Iris pigment epithelial cell (primary cell): ENCODE measurements around the gene FMNL3.
"Not testable (repeated sequence)": the region's sequence is repeated elsewhere in the genome, so short reads cannot be mapped to it uniquely, and the experiment has no call there.

Experiments used
- DNase-seq: peaks from one replicate; pipeline ENCODE4 v3.0.0-alpha.2; 2011; ENCODE audit warnings: low read depth

Gene FMNL3

DNA sequence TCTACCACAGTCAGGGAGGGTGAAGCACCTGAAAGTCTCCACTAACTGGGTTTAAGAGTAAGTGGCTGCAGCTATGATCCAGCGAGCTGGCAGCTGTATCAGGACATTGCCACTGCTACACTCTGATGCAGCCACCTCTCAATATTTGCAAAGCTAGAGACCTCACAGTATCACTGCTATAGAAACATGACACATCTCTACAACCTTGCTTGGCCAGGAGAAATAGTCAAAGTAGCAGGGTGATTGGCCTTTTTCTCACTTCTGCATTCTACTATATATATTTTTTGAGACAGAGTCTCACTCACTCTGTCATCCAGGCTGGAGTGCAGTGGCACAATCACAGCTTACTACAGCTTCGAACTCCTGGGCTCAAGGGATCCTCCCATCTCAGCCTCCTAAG is 9.3 kb upstream of the FMNL3 start:
- DNase-seq = no peak

DNA sequence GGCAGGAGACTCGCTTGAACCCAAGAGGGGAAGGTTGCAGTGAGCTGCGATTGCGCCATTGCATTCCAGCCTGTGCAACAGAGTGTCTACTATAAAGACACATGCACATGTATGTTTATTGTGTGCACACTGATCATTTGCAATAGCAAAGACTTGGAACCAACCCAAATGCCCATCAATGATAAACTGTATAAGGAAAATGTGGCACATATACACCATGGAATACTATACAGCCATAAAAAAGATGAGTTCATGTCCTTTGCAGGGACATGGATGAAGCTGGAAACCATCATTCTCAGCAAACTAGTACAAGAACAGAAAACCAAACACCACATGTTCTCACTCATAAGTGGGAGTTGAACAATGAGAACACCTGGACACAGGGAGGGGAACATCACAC is 6.7 kb upstream of the FMNL3 start:
- DNase-seq = not testable (repeated sequence)

DNA sequence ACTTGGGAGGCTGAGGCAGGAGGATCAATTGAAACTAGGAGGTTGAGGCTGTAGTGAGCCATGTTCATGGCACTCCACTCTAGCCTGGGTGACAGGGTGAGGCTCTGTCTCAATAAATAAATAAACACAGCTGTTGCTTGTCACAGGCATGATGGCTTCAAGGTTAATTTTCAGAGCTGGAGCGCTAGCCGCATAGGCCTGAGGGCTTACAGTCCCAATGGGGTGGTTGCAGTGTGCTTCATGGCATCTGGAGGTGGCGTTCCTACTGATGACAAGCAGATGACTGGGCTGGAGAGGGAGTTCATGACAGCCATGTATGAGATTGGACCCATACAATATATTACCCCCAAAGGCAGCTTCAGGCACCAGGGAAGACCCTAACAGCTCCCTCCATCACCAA is 1.6 kb upstream of the FMNL3 start:
- no peak for DNase-seq

DNA sequence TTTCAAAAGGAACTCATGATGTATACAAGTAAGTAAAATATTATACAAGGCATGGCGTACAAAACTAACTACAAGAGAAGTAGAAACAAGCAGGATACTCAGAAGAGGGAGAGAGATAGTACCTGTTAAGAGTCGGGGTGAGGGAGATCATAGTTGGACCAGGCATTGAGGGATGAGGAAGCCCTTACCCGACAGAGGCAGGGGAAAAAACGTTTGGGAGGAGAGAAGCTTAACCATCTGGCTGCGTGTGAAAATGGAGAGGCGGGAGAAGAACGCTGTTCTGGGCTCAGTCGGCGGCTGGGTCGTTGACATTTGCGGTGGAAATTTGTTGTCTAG is 575 bp upstream of the FMNL3 start:
- no peak for DNase-seq

DNA sequence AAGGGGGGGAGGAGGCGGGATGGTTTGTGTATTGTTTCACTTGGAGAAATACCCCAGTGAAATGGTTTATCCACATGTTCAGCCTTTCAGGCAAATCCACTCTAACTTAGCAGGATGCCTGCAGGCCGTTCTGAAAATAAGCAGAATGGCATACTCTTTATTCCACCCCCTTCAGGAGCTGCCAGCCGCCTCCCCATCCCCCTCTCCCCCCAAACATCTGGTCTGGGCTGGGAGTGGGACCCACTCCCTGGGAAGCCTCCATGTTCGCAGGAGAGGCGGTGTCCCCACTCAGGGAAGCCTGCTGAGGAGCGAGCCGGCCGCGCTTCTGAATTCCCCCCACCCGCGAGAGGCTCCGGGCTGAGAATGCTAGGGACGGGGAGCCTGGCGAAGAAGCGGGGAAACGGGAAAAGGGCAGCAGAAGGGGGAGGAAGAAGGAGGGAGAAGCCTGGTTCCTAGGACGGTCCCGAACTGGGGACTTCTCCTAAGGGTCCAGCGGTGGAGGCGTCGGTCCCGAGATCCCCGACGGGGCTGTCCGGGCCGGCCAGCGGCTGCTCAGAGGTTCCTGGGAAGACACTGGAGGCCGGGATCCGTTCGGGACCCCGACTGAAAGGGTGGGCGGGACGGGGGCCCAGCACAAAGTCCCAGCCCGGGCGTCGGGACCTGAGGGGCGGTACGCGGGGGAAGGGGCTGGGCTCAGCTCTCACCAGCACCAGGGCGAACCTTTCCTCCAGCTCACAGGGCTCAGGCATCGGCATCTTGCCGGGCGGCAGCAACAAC is 666 bp downstream of the FMNL3 start:
- peak; percentile 67 for DNase-seq

DNA sequence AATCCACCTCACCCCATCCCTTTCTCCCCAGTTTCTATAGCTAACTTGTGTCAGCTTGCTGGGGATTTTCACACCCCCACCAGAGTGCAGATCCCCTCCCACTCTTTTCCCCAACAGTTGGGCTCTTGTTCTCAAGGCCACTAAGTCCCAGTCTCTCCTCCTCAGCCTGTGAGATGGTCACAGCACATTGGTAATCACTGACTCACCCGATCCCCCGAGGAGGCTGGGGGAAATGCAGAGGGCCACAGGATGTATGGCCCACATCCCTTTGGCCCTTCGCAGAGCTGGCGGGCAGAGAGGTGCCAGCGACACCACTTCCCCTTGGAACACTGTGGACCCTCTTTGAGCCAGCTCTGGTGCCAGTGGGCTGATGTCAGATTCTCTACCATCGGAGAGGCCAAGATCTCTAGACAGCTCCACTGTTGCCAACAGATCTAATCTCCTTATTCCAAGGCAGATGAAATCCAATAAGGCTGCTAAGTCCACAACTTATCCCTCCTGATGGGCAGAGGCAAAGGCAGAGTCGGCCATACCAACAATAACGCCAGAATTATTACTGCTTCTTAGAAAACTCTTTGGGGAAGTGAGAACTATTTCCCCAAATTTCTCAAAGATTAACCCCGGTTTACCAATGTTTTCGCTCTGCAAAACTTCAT is 1.6 kb downstream of the FMNL3 start:
- peak; percentile 81 for DNase-seq

DNA sequence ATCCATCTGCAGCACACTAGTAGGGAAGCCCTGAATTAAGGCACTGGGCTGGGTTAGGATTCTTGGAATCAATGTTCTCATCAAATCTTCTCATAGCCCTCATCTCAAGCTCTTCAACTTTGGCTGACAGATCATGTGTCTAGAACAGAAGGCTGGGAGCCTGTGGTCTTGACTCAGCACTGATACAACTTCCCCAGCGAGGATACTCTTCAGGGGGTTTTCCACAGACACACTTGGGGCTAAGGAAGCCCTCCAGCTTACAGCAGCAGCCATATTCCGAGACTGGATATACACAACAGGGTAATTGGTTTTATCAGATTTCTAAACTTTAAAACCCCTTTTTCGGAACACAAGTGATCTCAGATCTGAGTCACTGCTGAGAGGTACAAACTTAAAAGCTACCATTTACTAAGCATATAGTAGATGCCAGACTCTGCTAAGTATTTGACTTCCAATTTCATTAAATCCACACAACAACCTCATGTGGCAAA is 3.5 kb downstream of the FMNL3 start:
- DNase-seq = peak; percentile 94

- no peak for DNase-seq
Observed at GRCh38 chr12:49702676-49703215, 4.5 kb downstream of the FMNL3 start.

- no peak for DNase-seq
Observed at GRCh38 chr12:49702009-49702408, 5.2 kb downstream of the FMNL3 start.

DNA sequence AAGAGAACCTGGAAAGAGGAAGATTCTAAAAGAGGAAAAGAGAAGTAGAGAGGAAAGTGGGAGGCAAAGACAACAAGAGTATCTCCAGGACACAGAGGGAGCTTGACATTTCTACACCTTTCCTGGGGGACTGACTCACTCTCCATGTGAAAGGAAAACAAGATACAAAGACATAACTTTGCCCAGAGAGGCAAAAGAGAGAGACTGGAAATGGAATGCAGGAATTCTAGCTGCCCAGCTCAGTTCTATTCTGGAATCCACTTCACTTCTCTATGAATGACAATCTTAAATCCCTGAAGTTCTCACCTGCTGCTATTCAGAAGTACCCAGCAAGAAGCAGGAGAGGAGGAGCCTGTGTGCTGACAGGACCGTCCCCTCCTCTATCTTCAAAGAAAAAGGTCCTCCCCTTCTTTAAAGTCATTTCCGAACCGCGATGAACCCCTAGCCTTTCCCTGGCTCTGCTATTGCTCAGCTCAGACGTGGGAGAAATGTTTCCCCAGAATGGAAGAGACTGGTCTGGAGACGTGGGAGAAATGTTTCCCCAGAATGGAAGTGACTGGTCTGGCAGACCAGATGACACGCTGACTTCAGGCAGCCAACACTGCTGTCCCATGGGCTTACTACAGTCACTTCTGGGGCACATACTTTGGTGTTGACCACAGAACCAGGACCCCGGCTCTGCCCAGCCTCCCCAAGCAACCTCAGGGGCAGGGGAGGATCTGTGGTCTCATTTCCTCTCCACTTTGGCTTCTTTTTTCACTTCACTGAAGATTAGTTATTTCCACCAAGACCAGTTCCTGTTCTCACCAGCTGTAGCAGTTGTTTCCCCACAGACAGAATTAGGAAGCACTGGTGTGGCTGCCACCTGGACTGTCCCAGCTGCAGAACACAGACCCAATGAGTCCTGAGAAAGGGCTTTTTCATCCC is 8.3 kb downstream of the FMNL3 start:
- DNase-seq = peak; percentile 67

- DNase-seq = no peak
Observed at GRCh38 chr12:49697808-49698207, 9.4 kb downstream of the FMNL3 start.

GRCh38 chr12:49696723-49697122 is 10.5 kb downstream of the FMNL3 start:
- no peak for DNase-seq

DNA sequence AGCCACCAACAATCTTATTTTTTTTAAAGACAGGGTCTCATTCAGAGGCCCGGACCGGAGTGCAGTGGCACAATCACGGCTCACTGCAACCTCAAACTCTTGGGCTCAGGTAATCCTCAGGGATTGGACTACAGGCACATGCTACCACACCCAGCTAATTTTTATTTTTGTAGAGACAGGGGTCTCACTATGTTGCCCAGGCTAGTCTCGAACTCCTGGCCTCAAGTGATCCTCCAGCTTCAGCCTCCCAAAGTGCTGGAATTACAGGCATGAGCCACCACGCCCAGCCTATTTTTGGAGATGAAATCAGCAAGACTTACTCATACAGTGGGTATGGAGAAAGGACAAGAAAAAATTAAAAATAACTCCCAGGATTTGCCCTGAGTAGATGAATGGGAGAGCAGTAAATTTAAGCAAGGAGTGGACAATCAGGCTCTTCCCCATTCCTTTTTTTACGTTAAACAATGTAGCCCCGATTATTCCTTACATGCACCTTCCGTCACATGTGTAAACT is 13.2 kb downstream of the FMNL3 start:
- DNase-seq = no peak

- DNase-seq = no peak
Observed at GRCh38 chr12:49692851-49693250, 14.4 kb downstream of the FMNL3 start.

GRCh38 chr12:49689785-49690184 is 17.4 kb downstream of the FMNL3 start:
- peak; percentile 34 for DNase-seq

DNA sequence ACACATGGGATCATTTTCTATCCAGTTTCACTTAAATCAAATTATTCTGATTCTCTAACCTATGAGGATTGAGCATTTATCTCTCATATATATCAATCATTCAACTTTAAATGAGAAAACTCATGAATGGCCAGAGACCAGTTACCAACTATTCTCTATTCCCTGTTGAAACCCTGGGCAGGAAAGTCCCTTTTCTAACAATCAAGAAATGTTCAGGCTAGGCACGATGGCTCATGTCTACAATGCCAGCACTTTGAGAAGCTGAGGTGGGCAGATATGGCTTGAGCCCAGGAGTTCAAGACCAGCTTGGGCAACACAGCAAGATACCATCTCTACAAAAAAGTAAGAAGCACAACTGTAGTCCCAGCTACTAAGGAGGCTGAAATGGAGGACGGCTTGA is 18.0 kb downstream of the FMNL3 start:
- DNase-seq = no peak

- DNase-seq = no peak
Observed at GRCh38 chr12:49687941-49688340, 19.3 kb downstream of the FMNL3 start.

DNA sequence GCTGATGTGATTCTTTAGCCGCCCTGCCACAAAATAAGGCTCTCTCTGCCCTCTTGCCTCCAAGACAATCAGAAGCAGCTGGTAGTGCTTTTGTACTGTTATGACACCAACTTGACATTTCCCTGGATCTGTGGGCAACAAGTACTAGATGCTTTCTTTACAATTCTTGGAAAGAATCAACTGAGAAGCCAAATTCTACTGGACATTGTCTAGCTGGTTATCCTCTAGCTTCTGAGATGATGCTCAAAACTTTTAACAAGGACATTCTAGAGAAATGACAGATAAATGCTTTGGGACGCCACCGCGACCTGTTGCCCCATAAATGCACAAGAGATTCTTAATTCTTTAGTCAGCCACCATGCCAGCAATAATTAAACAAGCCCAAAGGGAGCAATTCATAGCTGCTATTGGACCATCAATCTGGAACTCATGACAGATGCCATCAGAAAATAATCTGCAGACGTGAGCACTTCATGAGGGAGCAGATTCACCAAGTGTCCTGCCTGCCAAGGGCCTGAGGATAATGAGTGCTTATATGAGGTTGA is 22.8 kb downstream of the FMNL3 start:
- no peak for DNase-seq

- DNase-seq = no peak
Observed at GRCh38 chr12:49683599-49684309, 23.5 kb downstream of the FMNL3 start.

- DNase-seq = no peak
Observed at GRCh38 chr12:49680075-49680474, 27.1 kb downstream of the FMNL3 start.

GRCh38 chr12:49678711-49679110 is 28.5 kb downstream of the FMNL3 start:
- DNase-seq = peak; percentile 34
